Fibroblast of skin of left biceps (primary cell): ENCODE data around the gene LYZL4.

Source experiments
- DNase-seq, 2 experiments: peaks; one replicate each; pipeline ENCODE4 v3.0.0-alpha.2; 2013; ENCODE audit warnings: low read depth in 2 of 2

LYZL4 gene, protein sequence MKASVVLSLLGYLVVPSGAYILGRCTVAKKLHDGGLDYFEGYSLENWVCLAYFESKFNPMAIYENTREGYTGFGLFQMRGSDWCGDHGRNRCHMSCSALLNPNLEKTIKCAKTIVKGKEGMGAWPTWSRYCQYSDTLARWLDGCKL

DNA sequence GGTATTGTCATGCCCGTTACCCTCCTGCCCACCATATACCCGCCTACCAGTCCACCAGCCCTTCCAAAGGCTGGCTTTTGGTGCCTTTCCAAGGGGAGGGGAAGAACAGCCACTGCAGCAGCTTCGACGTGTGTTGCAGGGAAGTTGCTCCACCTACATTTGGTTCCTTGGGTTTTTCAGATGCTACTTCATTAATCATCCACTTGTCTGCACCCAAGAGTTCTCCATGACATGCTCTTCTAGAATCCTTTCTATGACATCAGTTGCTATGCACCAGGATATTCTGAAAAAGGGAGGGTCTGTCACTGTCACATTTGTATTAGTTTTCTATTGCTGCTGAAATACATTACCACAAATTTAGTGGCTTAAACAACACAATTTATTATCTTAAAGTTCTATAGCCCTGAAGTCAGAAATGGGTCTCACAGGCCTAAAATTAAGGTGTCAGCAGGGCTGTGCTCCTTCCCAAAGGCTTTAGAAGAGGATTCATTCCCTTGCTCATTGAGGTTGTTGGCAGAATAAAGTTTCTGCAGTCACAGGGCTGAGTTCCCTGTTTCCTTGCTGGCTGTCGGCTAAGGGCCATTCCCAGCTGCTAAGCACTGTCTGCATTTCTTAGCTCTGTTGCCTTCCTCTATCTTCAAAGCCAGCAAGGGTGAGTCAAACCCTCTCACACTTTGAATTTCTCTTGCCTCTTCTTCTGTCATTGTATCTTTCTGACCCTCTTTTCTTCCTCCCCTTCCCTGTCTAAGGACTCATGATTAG lies at the start of gene LYZL4:
LYZL4 (minus strand) TSS at position 241 of the 762 bp plus-strand sequence. CDS start 3,359 bp downstream, outside the sequence.
- DNase-seq, result no peak

DNA sequence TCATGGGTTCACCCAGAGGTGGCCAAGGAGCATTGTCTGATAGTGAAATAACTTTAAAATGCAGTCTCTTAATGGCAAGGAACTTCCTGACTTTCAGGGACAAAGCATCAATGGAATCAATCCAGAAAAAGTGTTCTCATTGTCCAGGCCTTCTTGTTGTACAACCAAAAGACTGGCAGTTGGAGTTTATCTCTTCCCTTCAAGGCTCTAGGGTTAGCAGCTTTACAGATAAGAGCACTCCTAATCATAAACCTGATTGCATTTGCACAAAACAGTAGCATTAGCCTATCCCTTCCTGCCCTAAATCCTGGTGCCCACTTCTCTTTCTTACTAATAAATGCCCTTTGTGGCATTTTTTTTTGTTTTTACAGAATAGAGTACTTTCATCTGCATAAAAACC lies 48.7 kb upstream of the LYZL4 start:
- DNase-seq, result no peak

DNA sequence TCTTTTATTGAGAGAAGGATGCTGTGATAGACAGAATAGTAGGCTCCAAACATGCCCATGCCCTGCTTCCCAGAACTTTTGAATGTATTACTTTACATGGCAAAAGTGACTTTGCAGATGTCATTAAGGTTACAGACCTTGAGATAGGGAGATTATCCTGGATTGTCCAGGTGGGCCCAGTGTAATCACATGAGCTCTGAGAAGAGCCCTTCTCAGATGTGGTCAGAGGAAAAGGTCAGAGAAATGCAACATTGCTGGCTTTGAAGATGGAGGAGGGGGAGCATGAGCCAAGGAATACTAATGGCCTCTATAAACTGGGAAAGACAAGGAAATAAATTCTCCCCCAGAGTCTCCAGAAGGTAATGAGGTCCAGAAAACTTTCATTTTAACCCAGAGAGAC lies 45.8 kb upstream of the LYZL4 start:
- DNase-seq, result no peak

GRCh38 chr3:42451546-42452230 lies 41.3 kb upstream of the LYZL4 start:
- no peak for DNase-seq

GRCh38 chr3:42451116-42451515 lies 40.7 kb upstream of the LYZL4 start:
- no peak for DNase-seq

DNA sequence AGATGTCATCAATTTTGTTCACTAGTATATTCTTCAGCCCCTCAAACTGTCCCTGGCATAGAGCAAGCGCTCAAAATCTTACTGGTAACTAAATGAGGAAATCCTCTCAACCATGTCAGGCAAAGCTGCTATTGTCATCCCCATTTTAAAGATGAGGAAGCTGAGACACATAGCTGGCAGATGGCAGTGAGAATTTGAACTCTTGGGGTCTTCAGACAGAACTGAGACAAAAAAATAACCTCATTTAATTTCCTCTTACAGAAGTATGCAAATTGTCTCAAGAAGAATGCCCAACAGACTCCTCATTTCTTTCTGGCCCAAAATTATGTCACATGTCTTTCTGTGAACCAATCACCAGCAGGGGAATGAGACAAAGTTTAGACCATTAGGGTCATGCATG lies 40.2 kb upstream of the LYZL4 start:
- DNase-seq, result no peak

DNA sequence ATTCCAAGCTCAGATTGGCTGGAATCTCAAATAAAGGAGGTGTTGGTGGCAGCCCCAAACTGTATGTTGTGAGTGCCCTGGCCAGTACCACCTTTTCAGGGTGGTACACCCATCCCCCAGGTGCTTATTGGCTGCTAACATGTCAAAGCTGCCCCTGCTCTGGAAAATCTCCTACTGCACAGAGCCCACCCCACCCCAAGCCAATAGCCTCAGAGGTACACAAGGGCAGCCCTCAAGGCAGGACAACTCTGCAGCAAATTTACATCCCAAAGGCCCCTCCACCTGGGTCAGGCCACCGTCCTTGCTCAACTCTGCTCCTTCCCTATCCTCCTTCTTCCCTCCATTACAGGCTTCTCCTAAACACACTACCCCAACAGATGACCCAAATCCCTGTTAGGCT lies 37.1 kb upstream of the LYZL4 start:
- no peak for DNase-seq

DNA sequence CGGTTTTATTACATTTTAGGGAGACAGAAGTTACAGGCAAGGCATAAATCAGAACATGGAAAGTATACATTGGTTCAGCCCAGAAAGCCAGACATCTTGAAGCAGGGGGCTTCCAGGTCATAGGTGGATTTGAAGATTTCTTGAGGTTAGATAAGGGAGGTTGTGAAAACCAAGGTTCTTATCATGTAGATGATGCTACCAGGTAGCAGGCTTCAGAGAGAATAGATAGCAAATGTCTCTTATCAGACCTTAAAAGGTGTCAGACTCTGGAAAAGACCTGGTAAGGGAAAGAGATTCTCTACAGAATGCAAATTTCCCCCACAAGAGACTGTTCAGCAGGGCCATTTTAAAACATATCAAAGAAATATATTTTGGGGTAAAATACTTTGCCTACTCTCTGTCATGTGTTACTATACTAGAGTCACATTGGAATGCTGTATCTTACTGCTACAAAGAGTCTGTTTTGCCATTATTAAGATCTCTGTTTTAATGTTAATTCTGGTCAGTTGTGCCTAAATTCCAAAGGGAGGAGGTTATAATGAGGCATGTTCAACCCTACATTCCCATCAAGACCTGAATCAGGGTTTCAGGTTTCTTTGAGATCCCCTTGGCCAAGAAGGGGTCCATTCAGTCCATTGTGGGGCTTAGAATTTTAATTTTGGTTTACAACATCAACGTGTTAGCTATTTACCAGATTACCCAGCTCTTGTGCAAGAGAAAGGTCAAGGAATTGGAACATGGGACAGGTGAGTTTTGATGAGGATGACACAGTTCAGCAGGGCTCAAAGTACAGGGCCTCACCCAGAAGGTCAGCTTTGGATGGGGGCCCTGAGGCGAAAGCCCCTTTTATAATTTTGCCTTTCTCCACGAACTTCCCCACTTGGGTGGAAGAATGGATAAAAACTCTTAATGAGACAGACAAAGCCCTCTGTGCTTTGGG lies 36.0 kb upstream of the LYZL4 start:
- DNase-seq, result no peak

DNA sequence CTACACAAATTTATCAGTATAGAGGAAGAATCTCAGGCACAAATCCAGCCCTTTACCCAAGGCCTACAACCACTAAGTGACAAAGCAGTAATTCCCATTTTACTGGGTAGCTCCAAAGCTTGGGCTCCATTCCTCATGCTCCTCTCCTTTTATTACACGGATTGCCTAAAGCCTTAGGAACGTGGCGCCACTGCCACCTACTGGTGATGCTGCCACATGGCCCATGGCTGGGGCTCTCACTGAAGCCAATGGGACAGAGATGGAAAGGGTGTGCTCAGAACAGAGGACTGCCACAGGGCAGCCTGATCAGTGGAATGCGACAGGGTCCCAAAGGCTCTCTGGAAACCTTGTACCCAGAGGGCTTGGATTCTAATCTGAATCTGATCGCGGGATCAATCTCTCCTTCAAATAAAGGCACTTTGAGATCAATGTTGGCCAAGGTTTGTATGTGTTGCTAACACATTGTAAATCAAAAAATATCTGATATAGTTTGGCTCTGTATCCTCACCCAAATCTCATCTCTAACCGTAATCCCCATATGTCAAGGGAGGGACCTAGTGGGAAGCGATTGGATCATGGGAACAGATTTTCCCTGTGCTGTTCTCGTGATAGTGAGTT lies 33.5 kb upstream of the LYZL4 start:
- peak; percentile 20 to 27 for DNase-seq

DNA sequence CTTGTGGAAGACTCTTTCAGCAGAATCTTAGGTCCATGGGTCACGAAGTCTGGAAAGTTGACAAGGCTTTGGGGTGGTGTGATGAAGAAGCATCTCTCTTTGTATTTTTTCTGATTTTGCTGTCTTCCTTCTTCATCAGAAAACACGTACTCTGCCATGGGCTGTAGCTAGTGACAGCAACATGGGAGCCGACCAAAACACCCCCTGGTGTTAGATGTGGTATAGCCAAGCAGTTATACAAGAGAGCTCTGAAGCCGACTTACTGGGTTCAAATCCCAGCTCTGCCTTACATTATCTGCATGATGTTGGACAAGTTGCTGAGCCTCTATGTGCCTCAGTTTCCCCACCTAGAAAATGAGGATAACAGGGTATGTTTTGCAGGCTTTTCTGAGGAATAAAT lies 32.9 kb upstream of the LYZL4 start:
- no peak for DNase-seq

DNA sequence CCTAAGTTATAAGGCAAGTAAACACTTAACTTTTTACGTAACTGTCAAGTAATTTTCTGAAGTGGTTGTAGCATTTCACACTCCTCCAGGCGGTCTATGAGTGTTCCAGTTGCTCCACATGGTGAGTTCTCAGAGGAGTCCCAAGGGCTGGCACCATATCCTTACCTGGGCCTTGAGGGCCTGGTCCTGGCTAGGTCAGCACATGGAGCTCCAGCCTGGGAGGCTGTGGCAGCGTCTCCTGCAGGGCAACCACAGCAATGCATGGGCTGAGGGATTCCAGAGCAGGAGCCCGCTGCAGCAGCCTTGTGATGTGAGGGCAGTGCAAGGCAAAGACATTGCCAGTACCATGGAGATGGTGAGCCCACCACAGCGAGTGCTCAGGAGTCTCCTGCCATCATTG lies 32.2 kb upstream of the LYZL4 start:
- DNase-seq, result no peak

- DNase-seq, result no peak
These were observed 31.4 kb upstream of the LYZL4 start for GRCh38 chr3:42441791-42442190.

DNA sequence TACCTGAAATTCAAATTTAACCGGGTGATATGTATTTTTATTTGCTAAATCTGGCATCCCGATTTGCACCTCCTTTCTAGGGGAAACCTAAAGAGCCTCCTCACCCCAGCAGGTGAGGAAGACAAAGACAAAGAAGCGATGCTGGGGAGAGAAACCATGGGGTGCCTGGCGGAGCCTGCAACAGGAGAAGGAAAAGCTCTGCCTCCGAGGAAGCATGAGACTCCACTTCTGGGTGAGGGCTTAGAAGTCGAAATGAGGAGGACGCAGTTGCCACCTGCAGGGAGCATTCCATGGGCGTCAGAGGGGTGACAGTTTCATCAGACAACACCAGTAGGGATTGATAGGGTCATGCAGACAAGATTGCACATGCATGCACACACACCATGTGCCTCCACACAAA lies 30.5 kb upstream of the LYZL4 start:
- DNase-seq, result no peak

GRCh38 chr3:42439261-42440115 lies 29.1 kb upstream of the LYZL4 start:
- no peak for DNase-seq

DNA sequence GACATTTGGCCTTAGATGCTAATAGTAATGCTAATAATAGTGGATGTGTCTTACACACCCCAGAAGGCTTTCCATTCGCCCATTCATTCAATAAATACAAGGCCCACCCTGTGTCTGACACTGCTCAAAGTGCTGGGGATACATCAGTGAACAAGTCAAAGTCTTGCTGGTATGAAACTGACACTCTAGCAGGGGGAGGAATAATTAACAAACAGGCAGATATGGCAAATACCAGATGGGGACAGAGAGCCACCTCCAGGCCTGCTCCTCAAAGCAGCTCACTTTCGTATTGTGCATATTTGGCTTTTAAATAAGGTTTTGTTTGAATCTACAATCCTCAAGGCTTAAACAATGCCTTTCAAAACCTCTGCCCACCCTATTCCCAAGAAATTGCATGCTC lies 28.3 kb upstream of the LYZL4 start:
- DNase-seq, result no peak

DNA sequence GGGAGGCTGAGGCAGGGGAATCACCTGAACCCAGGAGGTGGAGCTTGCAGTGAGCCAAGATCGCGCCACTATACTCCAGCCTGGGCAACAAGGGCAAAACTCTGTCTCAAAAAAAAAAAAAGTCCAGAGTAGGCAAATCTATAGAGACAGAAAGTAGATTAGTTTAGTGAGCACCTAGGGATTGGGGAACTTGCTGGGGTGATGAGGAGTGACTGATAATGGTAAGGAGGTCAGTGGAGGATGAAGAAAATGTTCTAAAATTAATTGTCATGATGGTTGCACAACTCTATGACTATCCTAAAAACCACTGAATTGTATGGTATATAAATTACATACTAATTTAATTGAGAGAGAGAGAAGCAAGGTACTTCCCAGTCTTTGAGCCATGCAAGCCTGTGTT lies 27.8 kb upstream of the LYZL4 start:
- no peak for DNase-seq

GRCh38 chr3:42434777-42435380 lies 24.5 kb upstream of the LYZL4 start:
- no peak for DNase-seq

DNA sequence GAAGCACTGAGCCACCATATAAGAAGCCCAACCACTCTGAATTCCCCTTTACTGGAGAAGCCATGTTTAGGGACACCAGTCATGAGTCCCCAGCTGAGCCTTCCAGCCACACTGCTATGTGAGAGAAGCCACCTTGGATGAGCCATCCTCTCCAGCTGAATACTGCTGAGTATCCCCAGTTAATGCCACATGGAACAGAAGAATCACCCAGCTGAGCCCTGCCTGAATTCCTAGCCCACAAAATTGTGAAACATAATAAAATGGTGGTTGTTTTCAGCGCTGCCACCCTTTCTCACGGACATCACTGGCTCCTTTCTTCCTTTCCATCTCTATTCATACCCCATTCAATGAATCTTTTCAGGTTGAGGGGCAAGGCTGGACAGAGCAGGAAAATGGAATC lies 22.1 kb upstream of the LYZL4 start:
- no peak for DNase-seq

DNA sequence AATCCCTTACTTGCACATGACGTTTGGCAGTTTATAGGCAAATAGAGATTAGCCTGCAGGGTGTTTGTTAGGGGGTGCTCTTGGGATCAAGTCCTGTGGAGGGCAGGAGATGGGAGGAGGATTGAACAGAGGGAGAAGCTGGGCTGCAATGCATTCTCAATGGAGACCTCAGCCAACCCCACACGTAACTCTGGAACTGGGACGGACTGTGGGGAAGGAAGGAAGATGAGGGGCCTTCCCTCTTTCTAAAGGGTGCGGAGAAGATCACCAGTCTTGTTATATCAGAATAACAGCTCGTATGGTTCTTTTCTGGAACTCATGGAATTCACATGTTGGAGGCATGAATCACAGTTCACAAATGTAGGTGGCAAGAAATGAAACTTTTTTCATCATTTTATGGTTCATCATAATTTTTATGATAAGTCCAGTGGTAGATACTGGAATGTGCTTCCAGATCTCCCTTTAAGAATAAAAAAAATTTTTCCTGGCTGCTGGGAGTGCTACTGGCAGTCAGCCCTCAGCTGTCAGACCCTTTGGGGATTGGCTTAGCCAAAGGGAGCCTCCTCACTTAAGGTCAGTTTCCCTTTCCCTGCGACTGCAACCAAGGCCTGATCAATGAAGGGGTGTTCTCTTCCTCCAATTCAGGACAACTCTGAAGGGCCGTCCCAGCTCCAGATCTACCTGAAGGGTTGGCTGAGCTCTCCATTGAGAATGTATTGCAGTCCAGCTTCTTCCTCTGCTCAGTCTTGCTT lies 20.5 kb upstream of the LYZL4 start:
- no peak for DNase-seq

GRCh38 chr3:42428830-42429229 lies 18.4 kb upstream of the LYZL4 start:
- no peak for DNase-seq
